Measurements from ENCODE around the gene TVP23A.

GRCh38 chr16:10808850-10809249 lies 9.7 kb downstream of the TVP23A start:
- TF ChIP-seq CTCF (IDR thresholded peaks at IDR 0.05 in 8 of 11, conservative IDR thresholded peaks at IDR 0.05 in 3 of 11) (no peak), POLR2AphosphoS5 (IDR thresholded peaks at IDR 0.05) (no peak)

Data from spleen (tissue), 7 donors.